Stomach (tissue), 4 donors: ENCODE data around the gene TLE6.

Source experiments
- CTCF ChIP-seq, 7 experiments: fragments of 450-650 bp in 4 of 7; fragments of 200-600 bp in 3 of 7; sonication (generic) in 3 of 7; IDR thresholded peaks; one replicate each; pipeline ENCODE4 v1.5.1; 2016 to 2019; ENCODE audit warnings: antibody characterized with exemption in 7 of 7, control low read depth in 2 of 7, mild to moderate bottlenecking in 1 of 7
- EP300 ChIP-seq: sonication (generic); formaldehyde crosslinking; IDR thresholded peaks from one replicate; pipeline ENCODE4 v1.6.1; 2017; ENCODE audit warnings: antibody characterized with exemption

- no peak for TF ChIP-seq EP300
- TF ChIP-seq CTCF (IDR thresholded peaks at IDR 0.05) = no peak
Observed at GRCh38 chr19:2952953-2953481, 24.3 kb upstream of the TLE6 start.
